Activated B cell treated with CpG ODN at 0.5 μM for 24 hours (primary cell): ENCODE measurements around the gene SYNPR. TPM values are rescaled to one million over a fixed set of nuclear protein-coding genes. Genes with fewer than 3 reads are reported as not detected.

Experiments
- ATAC-seq: fragments of 200-7000 bp; cut with Tn5 transposase; one replicate; pipeline ENCODE4 v1.10.0; 2021; ENCODE audit warnings: low read depth, mild to moderate bottlenecking, moderate library complexity
- CTCF ChIA-PET: fragments of 350-600 bp; sonication (Branson Sonifier 250); formaldehyde crosslinking; loops from one replicate; lab custom pipeline; 2021; ENCODE audit warnings: antibody characterized with exemption; lab: Charles Lee
- POLR2A ChIA-PET: fragments of 350-600 bp; sonication (Branson Sonifier 250); formaldehyde crosslinking; loops from one replicate; lab custom pipeline; 2021; ENCODE audit warnings: antibody characterized with exemption; lab: Charles Lee
- DNase-seq: peaks from one replicate; pipeline ENCODE4 v3.0.0; 2022
- H3K27ac Mint-ChIP-seq: one replicate; pipeline ENCODE4 v1.8.0; 2020; ENCODE audit warnings: mixed read lengths
- H3K27me3 Mint-ChIP-seq: one replicate; pipeline ENCODE4 v1.8.0; 2021; ENCODE audit warnings: mixed read lengths
- H3K36me3 Mint-ChIP-seq: one replicate; pipeline ENCODE4 v1.8.0; 2021; ENCODE audit warnings: low read depth, mixed read lengths
- H3K4me1 Mint-ChIP-seq: one replicate; pipeline ENCODE4 v1.8.0; 2021; ENCODE audit warnings: mixed read lengths
- H3K4me3 Mint-ChIP-seq: one replicate; pipeline ENCODE4 v1.8.0; 2020; ENCODE audit warnings: mild to moderate bottlenecking, mixed read lengths
- H3K9me3 Mint-ChIP-seq: one replicate; pipeline ENCODE4 v1.8.0; 2020; ENCODE audit warnings: mixed read lengths
- CTCF ChIP-seq: fragments of 200-600 bp; IDR thresholded peaks from one replicate; pipeline ENCODE4 v1.8.0; 2022; ENCODE audit warnings: antibody characterized with exemption, mild to moderate bottlenecking
- intact Hi-C: fragments of 100-400 bp; cut with micrococcal nuclease; formaldehyde crosslinking; loops from one replicate; pipeline ENCODE4 v1.15.1; 2024
- total RNA-seq: library from RNA; stranded (reverse); gene quantifications from 2 replicates; pipeline ENCODE4 v1.2.3, GENCODE V29; 2022

The SYNPR gene
- total RNA-seq, 1 donor from 2014 or later = not detected

DNA sequence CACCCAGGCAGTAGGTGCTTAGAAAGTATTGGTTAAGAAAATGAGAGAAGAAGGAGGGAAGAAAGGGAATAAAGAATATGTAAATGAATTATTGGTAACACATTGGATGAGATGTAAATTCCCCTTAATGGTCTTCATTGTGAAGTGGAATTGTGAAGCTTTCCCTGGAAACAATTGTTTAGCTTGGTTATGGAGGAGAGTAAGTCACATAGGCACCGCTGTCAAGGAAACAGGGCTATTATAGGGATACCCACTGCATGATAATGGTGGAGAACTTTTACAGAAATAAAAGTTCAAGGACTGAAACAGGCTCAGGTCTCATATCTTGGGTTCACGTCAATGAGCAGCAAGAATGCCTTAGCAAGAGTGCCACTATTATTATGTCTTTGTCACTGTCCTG is 9.5 kb downstream of the SYNPR start:
- ChIA-PET CTCF (no interaction called here), POLR2A (no interaction called here)
- Mint-ChIP-seq H3K36me3 (no peaks in the 10 kb centered on the region), H3K27me3 (peaks cover 2% of the 10 kb centered on the region), H3K4me3 (no peak overlapping the region), H3K4me1 (no peaks in the 10 kb centered on the region), H3K9me3 (no peaks in the 10 kb centered on the region), H3K27ac (no peak overlapping the region)
- intact Hi-C loops = no loop called here
- DNase-seq = no peak
- no peak for ATAC-seq
- no peak for TF ChIP-seq CTCF

DNA sequence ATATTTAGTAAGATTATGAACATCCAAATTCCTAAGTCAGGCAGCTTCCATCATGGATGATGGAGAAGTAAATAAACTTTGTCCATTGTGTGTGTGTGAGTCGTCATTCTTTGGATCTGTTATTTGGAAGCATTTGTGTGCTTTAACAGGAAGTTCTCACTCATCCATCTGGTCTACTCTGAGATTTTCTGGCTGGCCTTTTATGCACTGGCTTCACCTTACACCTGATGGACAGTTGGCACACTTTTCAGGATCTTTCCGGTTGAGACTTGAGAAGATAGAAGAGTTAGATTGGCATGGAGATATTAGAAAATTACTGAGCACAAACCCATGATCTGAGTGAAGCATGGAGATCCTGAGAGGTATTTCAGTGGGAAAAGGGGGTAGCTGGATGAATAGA is 12.6 kb downstream of the SYNPR start:
- Mint-ChIP-seq H3K27ac (no peak overlapping the region), H3K27me3 (peaks cover 2% of the 10 kb centered on the region), H3K36me3 (no peaks in the 10 kb centered on the region), H3K4me1 (no peaks in the 10 kb centered on the region), H3K4me3 (no peak overlapping the region), H3K9me3 (no peaks in the 10 kb centered on the region)
- ChIA-PET POLR2A (no interaction called here), CTCF (no interaction called here)
- DNase-seq = no peak
- intact Hi-C loops = no loop called here
- TF ChIP-seq CTCF = no peak
- ATAC-seq = no peak

GRCh38 chr3:63294332-63294731 is 16.2 kb downstream of the SYNPR start:
- no peaks in the 10 kb centered on the region for H3K27me3 Mint-ChIP-seq
- no peak for TF ChIP-seq CTCF
- no peak overlapping the region for H3K27ac Mint-ChIP-seq
- DNase-seq (no peak), ATAC-seq (no peak)
- intact Hi-C loops = no loop called here
- no peaks in the 10 kb centered on the region for H3K36me3 Mint-ChIP-seq
- no peaks in the 10 kb centered on the region for H3K4me1 Mint-ChIP-seq
- peaks cover 5% of the 10 kb centered on the region for H3K9me3 Mint-ChIP-seq
- H3K4me3 Mint-ChIP-seq = no peak overlapping the region
- CTCF ChIA-PET = no interaction called here
- POLR2A ChIA-PET = no interaction called here

- intact Hi-C loops = no loop called here
- Mint-ChIP-seq H3K4me1 (no peaks in the 10 kb centered on the region), H3K27me3 (no peaks in the 10 kb centered on the region), H3K4me3 (no peak overlapping the region), H3K9me3 (peaks cover 5% of the 10 kb centered on the region), H3K27ac (no peak overlapping the region), H3K36me3 (no peaks in the 10 kb centered on the region)
- TF ChIP-seq CTCF = no peak
- CTCF ChIA-PET = no interaction called here
- no peak for ATAC-seq
- DNase-seq = no peak
- POLR2A ChIA-PET = no interaction called here
Measured at GRCh38 chr3:63295356-63295755, 17.2 kb downstream of the SYNPR start.

DNA sequence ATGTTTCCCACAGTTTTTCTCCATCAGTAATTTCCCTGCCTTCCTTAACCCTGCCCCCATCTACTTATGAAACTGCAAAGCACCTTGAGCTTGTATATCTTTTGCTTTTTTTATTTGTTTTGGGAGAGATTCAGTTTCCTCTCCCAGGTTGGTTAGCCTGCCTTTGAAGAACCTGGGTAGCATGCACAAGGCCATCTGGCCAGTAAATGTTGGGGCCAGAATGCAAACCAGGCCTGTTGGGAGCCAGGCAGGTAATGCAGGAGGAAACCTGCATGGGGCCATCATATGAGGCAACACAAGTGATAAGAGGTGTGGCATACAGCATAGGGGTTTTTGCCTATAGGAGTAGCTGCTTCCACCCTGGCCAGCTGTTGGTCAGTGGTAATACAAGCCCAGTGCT is 17.7 kb downstream of the SYNPR start:
- TF ChIP-seq CTCF = no peak
- Mint-ChIP-seq H3K27me3 (no peaks in the 10 kb centered on the region), H3K27ac (no peak overlapping the region), H3K4me3 (no peak overlapping the region), H3K9me3 (peaks cover 6% of the 10 kb centered on the region), H3K36me3 (no peaks in the 10 kb centered on the region), H3K4me1 (no peaks in the 10 kb centered on the region)
- ATAC-seq (no peak), DNase-seq (no peak)
- POLR2A ChIA-PET = no interaction called here
- intact Hi-C loops = no loop called here
- CTCF ChIA-PET = no interaction called here
